RWPE2 (cell line): ENCODE results near the gene CCDC141.

Experiments
- ATAC-seq: fragments of 200-7000 bp; cut with Tn5 transposase; 3 replicates; pipeline ENCODE4 v1.9.1; 2021; ENCODE audit warnings: low read depth
- DNase-seq: peaks from one replicate; pipeline ENCODE4 v3.0.0-alpha.2; 2020; ENCODE audit warnings: low spot score
- H3K27ac ChIP-seq: fragments of 450-650 bp; 2 replicates; pipeline ENCODE4 v1.5.1; 2017; ENCODE audit warnings: mild to moderate bottlenecking; ENCODE audit not compliant: poor library complexity, severe bottlenecking
- H3K27me3 ChIP-seq: fragments of 250-450 bp; sonication (Bioruptor Pico); 2 replicates; pipeline ENCODE4 v1.5.1; 2021; ENCODE audit warnings: mild to moderate bottlenecking, moderate library complexity; ENCODE audit not compliant: insufficient read depth, poor library complexity, severe bottlenecking
- H3K36me3 ChIP-seq: fragments of 250-450 bp; sonication (Bioruptor Pico); 2 replicates; pipeline ENCODE4 v1.5.1; 2020; ENCODE audit warnings: low read depth, mild to moderate bottlenecking, moderate library complexity
- H3K4me1 ChIP-seq: fragments of 250-450 bp; sonication (Bioruptor Pico); 2 replicates; pipeline ENCODE4 v1.5.1; 2021; ENCODE audit warnings: mild to moderate bottlenecking, moderate library complexity; ENCODE audit not compliant: insufficient read depth, poor library complexity, severe bottlenecking
- H3K4me3 ChIP-seq: fragments of 250-450 bp; sonication (Bioruptor Pico); 2 replicates; pipeline ENCODE4 v1.5.1; 2021; ENCODE audit warnings: mild to moderate bottlenecking, moderate library complexity; ENCODE audit not compliant: severe bottlenecking
- H3K9me3 ChIP-seq: fragments of 250-450 bp; sonication (Bioruptor Pico); 2 replicates; pipeline ENCODE4 v1.5.1; 2021; ENCODE audit warnings: mild to moderate bottlenecking, moderate library complexity; ENCODE audit not compliant: severe bottlenecking
- TF ChIP-seq, protein P1 (sequence below): fragments of 450-650 bp; IDR thresholded peaks from one replicate; pipeline ENCODE4 v1.5.1; 2017; ENCODE audit warnings: mild to moderate bottlenecking, moderate library complexity; ENCODE audit not compliant: poor library complexity, severe bottlenecking

CCDC141 gene

DNA sequence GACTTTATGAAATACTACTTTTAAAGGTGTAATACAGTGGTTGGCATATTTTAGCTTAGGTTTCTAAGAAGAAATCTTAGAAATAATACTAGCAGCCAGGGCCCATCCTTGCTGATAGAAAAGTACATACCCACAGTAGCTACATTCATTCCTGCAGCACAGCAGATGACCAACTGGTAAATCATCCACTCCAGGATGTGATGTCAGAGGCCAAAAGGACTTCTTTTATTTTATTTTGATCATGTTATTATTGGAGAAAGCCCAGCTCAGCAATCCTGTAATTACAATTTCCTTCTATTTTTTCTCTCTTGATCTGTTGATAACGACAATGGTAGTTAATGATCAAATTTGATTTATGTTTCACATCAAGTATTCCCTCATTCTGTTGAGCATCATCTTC, 224.8 kb downstream of the CCDC141 start:
- Histone ChIP-seq H3K27ac (no peak overlapping the region), H3K4me3 (no peak overlapping the region), H3K27me3 (no peaks in the 10 kb centered on the region), H3K4me1 (no peaks in the 10 kb centered on the region), H3K9me3 (no peaks in the 10 kb centered on the region), H3K36me3 (no peaks in the 10 kb centered on the region)
- TF ChIP-seq, protein P1, sequence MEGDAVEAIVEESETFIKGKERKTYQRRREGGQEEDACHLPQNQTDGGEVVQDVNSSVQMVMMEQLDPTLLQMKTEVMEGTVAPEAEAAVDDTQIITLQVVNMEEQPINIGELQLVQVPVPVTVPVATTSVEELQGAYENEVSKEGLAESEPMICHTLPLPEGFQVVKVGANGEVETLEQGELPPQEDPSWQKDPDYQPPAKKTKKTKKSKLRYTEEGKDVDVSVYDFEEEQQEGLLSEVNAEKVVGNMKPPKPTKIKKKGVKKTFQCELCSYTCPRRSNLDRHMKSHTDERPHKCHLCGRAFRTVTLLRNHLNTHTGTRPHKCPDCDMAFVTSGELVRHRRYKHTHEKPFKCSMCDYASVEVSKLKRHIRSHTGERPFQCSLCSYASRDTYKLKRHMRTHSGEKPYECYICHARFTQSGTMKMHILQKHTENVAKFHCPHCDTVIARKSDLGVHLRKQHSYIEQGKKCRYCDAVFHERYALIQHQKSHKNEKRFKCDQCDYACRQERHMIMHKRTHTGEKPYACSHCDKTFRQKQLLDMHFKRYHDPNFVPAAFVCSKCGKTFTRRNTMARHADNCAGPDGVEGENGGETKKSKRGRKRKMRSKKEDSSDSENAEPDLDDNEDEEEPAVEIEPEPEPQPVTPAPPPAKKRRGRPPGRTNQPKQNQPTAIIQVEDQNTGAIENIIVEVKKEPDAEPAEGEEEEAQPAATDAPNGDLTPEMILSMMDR, result no peak
- ATAC-seq, result peak; percentile 56; the same call in 1 of the 3 replicates
- DNase-seq, result no peak

DNA sequence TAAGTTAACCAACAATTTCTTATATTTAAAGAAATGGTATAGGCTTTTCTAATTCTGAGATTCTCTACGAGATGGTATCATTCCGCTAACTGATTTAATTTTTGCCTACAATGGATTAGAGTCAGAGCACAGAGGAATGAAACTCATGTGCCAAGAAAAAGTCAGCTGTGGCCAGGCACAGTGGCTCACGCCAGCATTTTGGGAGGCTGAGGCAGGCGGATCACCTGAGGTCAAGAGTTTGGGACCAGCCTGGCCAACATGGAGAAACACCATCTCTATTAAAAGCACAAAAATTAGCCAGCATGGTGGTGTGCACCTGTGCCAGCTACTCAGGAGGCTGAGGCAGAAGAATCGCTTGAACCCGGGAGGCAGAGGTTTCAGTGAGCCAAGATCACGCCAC, 225.8 kb downstream of the CCDC141 start:
- no peak for ATAC-seq
- no peaks in the 10 kb centered on the region for H3K9me3 ChIP-seq
- TF ChIP-seq, protein P1, result no peak
- no peak for DNase-seq
- H3K4me3 ChIP-seq, result no peak overlapping the region
- no peaks in the 10 kb centered on the region for H3K4me1 ChIP-seq
- H3K27me3 ChIP-seq, result no peaks in the 10 kb centered on the region
- no peak overlapping the region for H3K27ac ChIP-seq
- H3K36me3 ChIP-seq, result no peaks in the 10 kb centered on the region

DNA sequence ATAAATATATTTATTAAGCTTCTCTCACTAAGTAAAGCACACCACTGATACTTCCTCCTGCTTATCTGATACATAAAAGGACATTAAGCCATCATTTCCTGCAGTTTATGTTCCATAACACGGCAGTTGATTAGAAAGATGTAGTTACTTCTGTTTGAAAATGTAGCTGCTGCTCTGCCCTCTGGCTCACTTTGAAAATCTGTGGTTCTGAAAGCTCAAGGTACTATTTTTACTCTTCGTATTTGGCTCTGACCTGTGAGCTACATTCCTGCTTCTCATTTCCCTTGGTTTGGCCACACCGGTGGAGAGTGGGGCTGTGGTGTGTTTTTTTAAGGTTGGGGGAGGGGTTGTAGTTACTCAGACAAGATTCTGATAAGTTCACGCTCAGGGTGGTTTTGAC, 229.9 kb downstream of the CCDC141 start:
- Histone ChIP-seq H3K27me3 (no peaks in the 10 kb centered on the region), H3K4me1 (no peaks in the 10 kb centered on the region), H3K9me3 (no peaks in the 10 kb centered on the region), H3K4me3 (no peak overlapping the region), H3K27ac (no peak overlapping the region), H3K36me3 (no peaks in the 10 kb centered on the region)
- ATAC-seq (no peak), DNase-seq (no peak)
- TF ChIP-seq, protein P1, result no peak

DNA sequence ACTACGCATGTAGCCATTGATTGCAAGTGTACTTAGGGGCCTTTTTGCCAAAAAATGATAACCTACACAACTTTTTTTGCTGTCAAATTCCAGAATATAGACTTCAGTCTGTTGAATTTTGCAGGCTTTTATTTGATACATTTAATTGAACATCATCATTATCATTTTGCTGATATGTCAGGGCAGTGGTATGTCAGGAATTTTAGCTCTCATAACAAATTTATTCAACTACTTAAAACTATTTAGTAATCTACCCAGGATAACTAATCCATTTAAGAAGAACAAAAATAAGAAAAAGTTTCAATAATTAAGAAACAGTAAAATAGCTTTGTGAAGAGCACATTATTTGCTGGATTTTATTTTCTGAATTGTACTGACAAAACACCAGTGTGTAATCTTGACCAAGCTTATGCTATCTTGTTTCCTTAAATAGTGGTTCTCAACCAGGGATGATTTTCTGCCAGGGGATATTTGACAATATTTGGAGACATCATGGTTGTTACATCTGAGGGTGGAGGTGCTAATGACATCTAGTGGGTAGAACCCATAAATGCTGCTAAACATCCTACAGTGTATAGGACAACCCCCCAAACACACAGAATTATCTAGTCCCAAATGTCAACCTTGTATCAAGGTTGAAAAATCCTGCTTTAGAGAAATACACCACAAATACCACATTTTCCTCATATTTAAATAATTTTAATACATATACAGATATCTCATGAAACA, 230.6 kb downstream of the CCDC141 start:
- no peak overlapping the region for H3K27ac ChIP-seq
- H3K9me3 ChIP-seq, result no peaks in the 10 kb centered on the region
- no peak for DNase-seq
- no peak overlapping the region for H3K4me3 ChIP-seq
- ATAC-seq, result no peak
- no peaks in the 10 kb centered on the region for H3K27me3 ChIP-seq
- TF ChIP-seq, protein P1, result no peak
- no peaks in the 10 kb centered on the region for H3K4me1 ChIP-seq
- no peaks in the 10 kb centered on the region for H3K36me3 ChIP-seq

DNA sequence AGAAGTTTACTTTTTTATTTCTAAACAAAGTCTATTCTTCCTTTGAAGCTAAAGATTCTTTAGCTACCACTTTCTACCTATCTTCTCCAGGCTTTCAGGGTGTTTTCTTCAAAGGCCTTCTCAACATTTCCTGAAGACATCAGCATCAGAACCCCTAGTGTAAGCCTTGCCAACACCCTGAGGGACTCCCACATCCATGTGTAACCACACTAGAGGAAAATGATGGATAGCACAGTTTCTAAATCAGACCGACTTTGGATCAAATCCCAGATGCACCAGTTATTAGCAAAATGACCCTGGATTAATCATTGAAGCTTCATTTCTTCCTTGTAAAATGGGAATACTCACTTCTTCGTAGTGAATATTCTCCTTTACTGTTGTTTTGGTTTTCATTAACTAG, 238.0 kb downstream of the CCDC141 start:
- H3K36me3 ChIP-seq, result no peaks in the 10 kb centered on the region
- H3K9me3 ChIP-seq, result no peaks in the 10 kb centered on the region
- no peak overlapping the region for H3K27ac ChIP-seq
- no peaks in the 10 kb centered on the region for H3K27me3 ChIP-seq
- TF ChIP-seq, protein P1, result no peak
- H3K4me3 ChIP-seq, result no peak overlapping the region
- no peaks in the 10 kb centered on the region for H3K4me1 ChIP-seq
- ATAC-seq, result no peak
- DNase-seq, result no peak
